Keratinocyte (primary cell): Measurements from ENCODE around the gene PAQR4. TPM values are rescaled to one million over a fixed set of nuclear protein-coding genes. Genes with fewer than 3 reads are reported as not detected.
A peak's percentile ranks its signal among the peaks of the same experiment; 100 is the strongest.

Source experiments
- DNase-seq: peaks from one replicate; pipeline ENCODE4 v3.0.0-alpha.2; 2011; ENCODE audit warnings: low read depth, missing footprints, low spot score
- FAIRE-seq: peaks from 2 replicates; lab custom pipeline; 2011; peaks lifted over from hg19 to GRCh38; lab: Jason Lieb, UNC
- H2AFZ ChIP-seq: 2 replicates; pipeline ENCODE4 v1.6.0; 2012; ENCODE audit warnings: low read length, control low read depth, inconsistent platforms; ENCODE audit not compliant: control insufficient read depth
- H3K27ac ChIP-seq: 2 replicates; pipeline ENCODE4 v1.5.1; 2011; ENCODE audit warnings: low read length; ENCODE audit not compliant: control insufficient read depth, insufficient read depth
- H3K27me3 ChIP-seq: 3 replicates; pipeline ENCODE4 v1.6.0; 2011; ENCODE audit warnings: low read length; ENCODE audit not compliant: control insufficient read depth, insufficient read depth; ENCODE audit errors: extremely low read depth
- H3K36me3 ChIP-seq, 2 experiments: 2 replicates in 1 of 2; 3 replicates in 1 of 2; pipeline ENCODE4 v1.5.1; 2011; ENCODE audit warnings: low read length in 2 of 2, mild to moderate bottlenecking in 1 of 2; ENCODE audit not compliant: control insufficient read depth in 2 of 2, insufficient read depth in 2 of 2; ENCODE audit errors: extremely low read depth in 1 of 2
- H3K4me1 ChIP-seq: 3 replicates; pipeline ENCODE4 v1.5.1; 2011; ENCODE audit warnings: low read length; ENCODE audit not compliant: control insufficient read depth, insufficient read depth; ENCODE audit errors: extremely low read depth
- H3K4me2 ChIP-seq: 3 replicates; pipeline ENCODE4 v1.6.0; 2011; ENCODE audit warnings: low read depth, low read length; ENCODE audit not compliant: control insufficient read depth, insufficient read depth; ENCODE audit errors: extremely low read depth
- H3K4me3 ChIP-seq, 3 experiments: fragments of 200-600 bp in 1 of 3; sonication (generic) in 1 of 3; 2 replicates in 2 of 3; 3 replicates in 1 of 3; pipeline ENCODE4 v1.5.1; 2011 to 2016; ENCODE audit warnings: low read length in 3 of 3, mild to moderate bottlenecking in 3 of 3, control low read depth in 2 of 3, inconsistent platforms in 1 of 3, low read depth in 1 of 3, mixed read lengths in 1 of 3, mixed run types in 1 of 3, moderate library complexity in 1 of 3; ENCODE audit not compliant: control insufficient read depth in 2 of 3, insufficient read depth in 2 of 3; ENCODE audit errors: extremely low read depth in 1 of 3
- H3K79me2 ChIP-seq: 2 replicates; pipeline ENCODE4 v1.6.0; 2012; ENCODE audit warnings: low read length; ENCODE audit not compliant: control insufficient read depth, insufficient read depth
- H3K9ac ChIP-seq: 3 replicates; pipeline ENCODE4 v1.6.0; 2011; ENCODE audit warnings: low read length; ENCODE audit not compliant: control insufficient read depth, insufficient read depth; ENCODE audit errors: extremely low read depth
- H3K9me1 ChIP-seq: 3 replicates; pipeline ENCODE4 v1.6.0; 2011; ENCODE audit warnings: low read length; ENCODE audit not compliant: control insufficient read depth, insufficient read depth; ENCODE audit errors: extremely low read depth
- H3K9me3 ChIP-seq: 2 replicates; pipeline ENCODE4 v1.5.1; 2012; ENCODE audit warnings: low read depth, low read length; ENCODE audit not compliant: control insufficient read depth
- H4K20me1 ChIP-seq: 3 replicates; pipeline ENCODE4 v1.6.0; 2011; ENCODE audit warnings: low read length; ENCODE audit not compliant: control insufficient read depth, insufficient read depth; ENCODE audit errors: extremely low read depth
- EZH2 ChIP-seq: IDR thresholded peaks from one replicate; pipeline ENCODE4 v1.6.1; 2012; ENCODE audit warnings: inconsistent platforms, mild to moderate bottlenecking, low read length, moderate library complexity
- dilution Hi-C: fragments of 300-500 bp; cut with MboI; formaldehyde crosslinking; loops from one replicate; pipeline ENCODE4 v1.7.0; 2020; ENCODE audit warnings: low sequenced_read_pairs; ENCODE audit not compliant: extremely low pct_ligation_motif_present
- polyA plus RNA-seq, 5 experiments: library from polyadenylated mRNA; depleted of rRNA in 3 of 5; stranded (reverse) in 3 of 5; stranded (forward) in 1 of 5; unstranded in 1 of 5; fragments of >200 nt; gene quantifications; 1 replicate in 1 of 5; 2 replicates in 3 of 5; 3 replicates in 1 of 5; pipeline versions ENCODE4 v1.2.1 to v1.2.3, GENCODE V29; 2011 to 2012; ENCODE audit warnings: missing spikeins in 2 of 5, low read depth in 1 of 5, low replicate concordance in 1 of 5
- TF ChIP-seq, protein P1 (sequence below), 3 experiments: IDR thresholded peaks in 1 of 3; conservative IDR thresholded peaks in 1 of 3; optimal IDR thresholded peaks in 1 of 3; 2 replicates in 2 of 3; 3 replicates in 1 of 3; pipeline versions ENCODE3 to v1.5.1; 2011; ENCODE audit warnings: low read length in 3 of 3, mild to moderate bottlenecking in 3 of 3, moderate library complexity in 2 of 3, control low read depth in 1 of 3, inconsistent platforms in 1 of 3; ENCODE audit not compliant: insufficient read depth in 2 of 3; ENCODE audit errors: extremely low read depth in 1 of 3

PAQR4 gene
- polyA plus RNA-seq, 1 donor (not counting 4 experiments of a cell fraction or from before 2014, with no cell fraction given) = 16.8 TPM

DNA sequence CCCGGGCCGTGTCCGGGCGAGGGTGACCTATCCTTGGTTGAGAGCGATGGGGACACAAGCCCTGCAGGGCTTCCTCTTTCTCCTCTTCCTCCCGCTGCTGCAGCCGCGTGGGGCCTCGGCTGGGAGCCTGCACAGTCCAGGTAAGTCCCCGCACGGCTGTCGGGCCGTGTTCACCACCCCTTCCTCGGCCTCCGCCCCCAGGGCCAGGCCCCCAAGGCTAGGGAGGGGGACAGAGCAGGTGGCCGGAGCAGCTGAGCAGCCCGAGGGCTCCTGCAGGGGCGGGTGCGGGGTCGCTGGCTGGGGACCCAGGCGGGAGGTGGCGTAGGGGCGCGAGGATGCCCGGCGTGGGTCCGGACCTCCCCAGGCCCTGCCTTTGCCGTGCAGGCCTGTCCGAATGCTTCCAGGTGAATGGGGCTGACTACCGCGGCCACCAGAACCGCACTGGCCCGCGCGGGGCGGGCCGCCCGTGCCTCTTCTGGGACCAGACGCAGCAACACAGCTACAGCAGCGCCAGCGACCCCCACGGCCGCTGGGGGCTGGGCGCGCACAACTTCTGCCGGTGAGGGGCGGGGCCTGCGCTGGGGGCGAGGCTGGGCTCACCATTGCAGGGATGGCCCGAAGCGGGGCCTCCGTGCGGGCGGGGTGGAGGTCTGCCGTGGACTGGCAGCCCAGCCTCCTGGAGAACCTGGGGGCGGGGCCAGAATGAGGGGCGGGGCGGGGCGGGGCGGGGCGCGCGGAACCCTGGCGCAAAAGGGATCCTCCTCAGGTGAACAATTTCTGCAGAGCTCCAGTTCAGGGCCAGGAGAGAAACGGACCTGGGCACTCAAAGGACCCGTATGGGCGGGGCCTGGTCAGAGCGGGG, 4.4 kb upstream of the PAQR4 start:
- H3K36me3 ChIP-seq = no peaks in the 10 kb centered on the region
- TF ChIP-seq EZH2 = no peak
- TF ChIP-seq, protein P1, sequence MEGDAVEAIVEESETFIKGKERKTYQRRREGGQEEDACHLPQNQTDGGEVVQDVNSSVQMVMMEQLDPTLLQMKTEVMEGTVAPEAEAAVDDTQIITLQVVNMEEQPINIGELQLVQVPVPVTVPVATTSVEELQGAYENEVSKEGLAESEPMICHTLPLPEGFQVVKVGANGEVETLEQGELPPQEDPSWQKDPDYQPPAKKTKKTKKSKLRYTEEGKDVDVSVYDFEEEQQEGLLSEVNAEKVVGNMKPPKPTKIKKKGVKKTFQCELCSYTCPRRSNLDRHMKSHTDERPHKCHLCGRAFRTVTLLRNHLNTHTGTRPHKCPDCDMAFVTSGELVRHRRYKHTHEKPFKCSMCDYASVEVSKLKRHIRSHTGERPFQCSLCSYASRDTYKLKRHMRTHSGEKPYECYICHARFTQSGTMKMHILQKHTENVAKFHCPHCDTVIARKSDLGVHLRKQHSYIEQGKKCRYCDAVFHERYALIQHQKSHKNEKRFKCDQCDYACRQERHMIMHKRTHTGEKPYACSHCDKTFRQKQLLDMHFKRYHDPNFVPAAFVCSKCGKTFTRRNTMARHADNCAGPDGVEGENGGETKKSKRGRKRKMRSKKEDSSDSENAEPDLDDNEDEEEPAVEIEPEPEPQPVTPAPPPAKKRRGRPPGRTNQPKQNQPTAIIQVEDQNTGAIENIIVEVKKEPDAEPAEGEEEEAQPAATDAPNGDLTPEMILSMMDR (optimal IDR thresholded peaks at IDR 0.05 in 1 of 3, IDR thresholded peaks at IDR 0.05 in 1 of 3, conservative IDR thresholded peaks at IDR 0.05 in 1 of 3; ENCODE audit: extremely low read depth in 1 of 3, insufficient read depth in 2 of 3, low read length in 3 of 3) = no peak
- FAIRE-seq = no peak
- no peak for DNase-seq
- peak overlapping the region; percentile 44 for H2AFZ ChIP-seq
- no peak overlapping the region for H3K27ac ChIP-seq
- H3K4me1 ChIP-seq = peaks cover 28% of the 10 kb centered on the region
- no peaks in the 10 kb centered on the region for H3K27me3 ChIP-seq
- dilution Hi-C loops = no loop called here
- peak overlapping the region; percentile 59 to 78 (median 75) for H3K4me3 ChIP-seq
- H4K20me1 ChIP-seq = no peaks in the 10 kb centered on the region
- no peaks in the 10 kb centered on the region for H3K9me1 ChIP-seq
- peak overlapping the region; percentile 56 for H3K9ac ChIP-seq
- H3K79me2 ChIP-seq = peaks cover 1% of the 10 kb centered on the region
- H3K4me2 ChIP-seq = peak overlapping the region; percentile 88
- H3K9me3 ChIP-seq = no peaks in the 10 kb centered on the region

DNA sequence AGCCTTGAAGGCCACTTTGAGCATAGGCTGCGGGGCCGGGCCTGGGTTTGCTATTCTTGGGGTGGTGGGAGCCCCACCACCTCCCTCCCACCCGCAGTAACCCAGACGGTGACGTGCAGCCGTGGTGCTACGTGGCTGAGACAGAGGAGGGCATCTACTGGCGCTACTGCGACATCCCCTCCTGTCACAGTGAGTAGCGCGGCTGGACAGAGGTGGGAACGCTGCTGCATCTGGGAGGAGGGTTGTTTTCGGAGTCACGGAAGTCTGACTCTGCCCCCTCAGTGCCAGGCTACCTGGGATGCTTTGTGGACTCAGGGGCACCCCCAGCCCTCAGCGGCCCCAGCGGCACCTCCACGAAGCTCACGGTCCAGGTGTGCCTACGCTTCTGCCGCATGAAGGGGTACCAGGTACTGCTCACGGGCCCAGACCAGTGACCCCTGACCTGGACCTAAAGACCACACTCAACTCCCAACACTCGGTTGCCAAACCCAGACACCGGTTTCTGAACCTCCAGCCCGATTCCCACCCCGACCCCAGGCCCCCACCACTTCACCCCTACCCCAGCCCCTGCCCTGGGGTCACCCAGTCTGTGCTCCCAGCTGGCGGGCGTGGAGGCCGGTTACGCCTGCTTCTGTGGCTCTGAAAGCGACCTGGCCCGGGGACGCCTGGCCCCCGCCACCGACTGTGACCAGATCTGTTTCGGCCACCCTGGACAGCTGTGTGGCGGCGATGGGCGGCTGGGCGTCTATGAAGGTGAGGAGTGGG, 2.9 kb upstream of the PAQR4 start:
- DNase-seq (no peak), FAIRE-seq (no peak)
- Histone ChIP-seq H3K9ac (no peak overlapping the region), H2AFZ (no peak overlapping the region), H3K4me1 (peaks cover 36% of the 10 kb centered on the region), H3K9me1 (peaks cover 2% of the 10 kb centered on the region), H3K9me3 (no peaks in the 10 kb centered on the region), H3K4me3 (no peak overlapping the region), H4K20me1 (peaks cover 8% of the 10 kb centered on the region), H3K27me3 (no peaks in the 10 kb centered on the region), H3K27ac (no peak overlapping the region), H3K36me3 (no peaks in the 10 kb centered on the region), H3K79me2 (peaks cover 9% of the 10 kb centered on the region), H3K4me2 (no peak overlapping the region)
- TF ChIP-seq, protein P1 (optimal IDR thresholded peaks at IDR 0.05 in 1 of 3, IDR thresholded peaks at IDR 0.05 in 1 of 3, conservative IDR thresholded peaks at IDR 0.05 in 1 of 3; ENCODE audit: extremely low read depth in 1 of 3, insufficient read depth in 2 of 3, low read length in 3 of 3) = no peak
- TF ChIP-seq EZH2 = no peak
- dilution Hi-C loops = no loop called here
